Activated T-helper 17 cell treated with anti-CD3 and anti-CD28 coated beads, Interleukin-2, amount 50 U/mL, for 72 hours (primary cell): ENCODE results near the gene EPC1. TPM values are rescaled to one million over a fixed set of nuclear protein-coding genes. Genes with fewer than 3 reads are reported as not detected.

Source experiments
- ATAC-seq: fragments of 150-1000 bp; cut with Tn5 transposase; replicated peaks from 2 replicates; pipeline ENCODE4 v1.10.0; 2021; ENCODE audit warnings: mild to moderate bottlenecking, moderate library complexity
- H3K27ac Mint-ChIP-seq: one replicate; pipeline ENCODE4 v1.8.0; 2022; ENCODE audit warnings: mixed read lengths
- H3K27me3 Mint-ChIP-seq: one replicate; pipeline ENCODE4 v1.8.0; 2022; ENCODE audit warnings: mixed read lengths
- H3K36me3 Mint-ChIP-seq: one replicate; pipeline ENCODE4 v1.8.0; 2022; ENCODE audit warnings: low read depth, mild to moderate bottlenecking, mixed read lengths
- H3K4me1 Mint-ChIP-seq: one replicate; pipeline ENCODE4 v1.8.0; 2022; ENCODE audit warnings: mixed read lengths
- H3K4me3 Mint-ChIP-seq: one replicate; pipeline ENCODE4 v1.8.0; 2022; ENCODE audit warnings: mild to moderate bottlenecking, mixed read lengths
- H3K9me3 Mint-ChIP-seq: one replicate; pipeline ENCODE4 v1.8.0; 2022; ENCODE audit warnings: mixed read lengths
- total RNA-seq, 2 donors: library from RNA; stranded (reverse); gene quantifications; one replicate each; pipeline ENCODE4 v1.2.3, GENCODE V29; 2022

EPC1 gene
- total RNA-seq, 2 donors from 2014 or later = 36.3 to 40.4 TPM

- H3K36me3 Mint-ChIP-seq = peaks cover 89% of the 10 kb centered on the region
- H3K4me3 Mint-ChIP-seq = peak overlapping the region; percentile 77
- H3K9me3 Mint-ChIP-seq = peaks cover 3% of the 10 kb centered on the region
- H3K27ac Mint-ChIP-seq = peak overlapping the region; percentile 95
- H3K4me1 Mint-ChIP-seq = peaks cover 54% of the 10 kb centered on the region
- peak; percentile 93 for ATAC-seq
- H3K27me3 Mint-ChIP-seq = no peaks in the 10 kb centered on the region
Measured at GRCh38 chr10:32332299-32332750, 14.6 kb downstream of the EPC1 start.

- Mint-ChIP-seq H3K4me1 (peaks cover 59% of the 10 kb centered on the region), H3K27me3 (no peaks in the 10 kb centered on the region), H3K27ac (peak overlapping the region; percentile 95), H3K4me3 (peak overlapping the region; percentile 77), H3K9me3 (peaks cover 3% of the 10 kb centered on the region), H3K36me3 (peaks cover 89% of the 10 kb centered on the region)
- ATAC-seq = no peak
Measured at GRCh38 chr10:32331606-32332005, 15.4 kb downstream of the EPC1 start.

- Mint-ChIP-seq H3K4me3 (peak overlapping the region; percentile 77), H3K4me1 (peaks cover 53% of the 10 kb centered on the region), H3K27me3 (no peaks in the 10 kb centered on the region), H3K27ac (peak overlapping the region; percentile 88), H3K36me3 (peaks cover 78% of the 10 kb centered on the region), H3K9me3 (no peaks in the 10 kb centered on the region)
- ATAC-seq = no peak
Measured at GRCh38 chr10:32330214-32330613, 16.7 kb downstream of the EPC1 start.

- no peaks in the 10 kb centered on the region for H3K27me3 Mint-ChIP-seq
- H3K4me3 Mint-ChIP-seq = peak overlapping the region; percentile 77
- no peak for ATAC-seq
- H3K4me1 Mint-ChIP-seq = peaks cover 49% of the 10 kb centered on the region
- no peaks in the 10 kb centered on the region for H3K9me3 Mint-ChIP-seq
- H3K36me3 Mint-ChIP-seq = peaks cover 66% of the 10 kb centered on the region
- H3K27ac Mint-ChIP-seq = peak overlapping the region; percentile 88
Measured at GRCh38 chr10:32329061-32329460, 17.9 kb downstream of the EPC1 start.

DNA sequence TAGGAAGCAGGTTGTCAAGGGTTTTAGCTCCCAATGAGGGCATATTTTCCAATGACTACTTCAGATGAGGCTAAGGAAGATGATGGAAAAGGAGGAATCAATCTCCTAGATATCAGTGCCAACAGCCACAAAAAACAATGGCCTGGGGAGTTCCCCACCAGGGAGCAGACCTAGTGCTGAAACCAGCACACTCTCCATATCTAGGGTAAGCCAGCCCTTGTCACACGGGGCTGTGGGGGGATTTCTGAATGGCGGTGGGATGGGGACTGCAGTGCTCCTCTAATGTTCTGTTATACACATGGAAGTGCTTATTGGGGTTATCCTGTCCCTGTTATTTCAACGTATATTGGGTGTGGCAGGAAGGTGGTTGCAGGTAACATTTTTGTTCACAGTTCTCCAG is 18.5 kb downstream of the EPC1 start:
- ATAC-seq = no peak
- H3K36me3 Mint-ChIP-seq = peaks cover 60% of the 10 kb centered on the region
- H3K4me1 Mint-ChIP-seq = peaks cover 46% of the 10 kb centered on the region
- peak overlapping the region; percentile 88 for H3K27ac Mint-ChIP-seq
- peak overlapping the region; percentile 77 for H3K4me3 Mint-ChIP-seq
- H3K9me3 Mint-ChIP-seq = no peaks in the 10 kb centered on the region
- no peaks in the 10 kb centered on the region for H3K27me3 Mint-ChIP-seq

GRCh38 chr10:32327364-32327691 is 19.6 kb downstream of the EPC1 start:
- Mint-ChIP-seq H3K27ac (peak overlapping the region; percentile 88), H3K9me3 (no peaks in the 10 kb centered on the region), H3K4me3 (peak overlapping the region; percentile 77), H3K4me1 (peaks cover 50% of the 10 kb centered on the region), H3K27me3 (no peaks in the 10 kb centered on the region), H3K36me3 (peaks cover 55% of the 10 kb centered on the region)
- ATAC-seq = no peak

DNA sequence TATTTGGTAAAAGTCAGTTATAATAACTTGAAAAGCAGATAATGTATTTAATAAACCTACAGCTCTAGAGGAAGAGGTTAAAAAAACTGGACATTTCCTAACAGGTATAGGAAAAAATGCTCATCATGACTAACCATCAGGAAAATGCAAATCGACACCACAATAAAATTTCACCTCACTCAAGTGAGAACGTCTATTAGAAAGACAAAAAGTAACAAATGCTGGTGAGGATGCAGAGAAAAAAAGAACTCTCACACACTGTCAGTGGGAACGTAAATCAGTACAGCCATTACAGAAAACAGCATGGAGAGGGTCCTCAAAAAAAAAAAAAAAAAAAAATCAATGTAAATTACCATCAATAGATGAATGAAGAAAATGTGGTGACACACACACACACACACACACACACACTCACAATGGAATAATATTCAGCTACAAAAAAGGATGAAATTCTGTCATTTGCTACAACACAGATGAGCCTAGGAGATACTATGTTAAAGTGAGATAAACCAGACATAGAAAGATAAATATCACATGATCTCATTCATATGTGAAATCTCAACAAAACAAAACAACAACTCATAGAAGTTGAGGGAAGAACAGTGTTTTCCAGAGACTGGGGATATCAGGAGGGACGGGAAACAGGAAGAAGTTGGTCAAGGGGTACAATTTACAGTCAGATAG is 20.1 kb downstream of the EPC1 start:
- Mint-ChIP-seq H3K4me1 (peaks cover 46% of the 10 kb centered on the region), H3K4me3 (peak overlapping the region; percentile 77), H3K9me3 (no peaks in the 10 kb centered on the region), H3K27me3 (no peaks in the 10 kb centered on the region), H3K36me3 (peaks cover 51% of the 10 kb centered on the region), H3K27ac (peak overlapping the region; percentile 88)
- ATAC-seq = no peak

GRCh38 chr10:32326119-32326518 is 20.8 kb downstream of the EPC1 start:
- H3K36me3 Mint-ChIP-seq = peaks cover 56% of the 10 kb centered on the region
- H3K27me3 Mint-ChIP-seq = no peaks in the 10 kb centered on the region
- no peaks in the 10 kb centered on the region for H3K9me3 Mint-ChIP-seq
- H3K4me1 Mint-ChIP-seq = peaks cover 51% of the 10 kb centered on the region
- H3K27ac Mint-ChIP-seq = peak overlapping the region; percentile 88
- ATAC-seq = peak; percentile 25
- peak overlapping the region; percentile 77 for H3K4me3 Mint-ChIP-seq

- Mint-ChIP-seq H3K36me3 (peaks cover 58% of the 10 kb centered on the region), H3K4me1 (peaks cover 53% of the 10 kb centered on the region), H3K27ac (peak overlapping the region; percentile 89), H3K9me3 (no peaks in the 10 kb centered on the region), H3K27me3 (no peaks in the 10 kb centered on the region), H3K4me3 (peak overlapping the region; percentile 65)
- no peak for ATAC-seq
Measured at GRCh38 chr10:32323051-32323450, 23.9 kb downstream of the EPC1 start.

DNA sequence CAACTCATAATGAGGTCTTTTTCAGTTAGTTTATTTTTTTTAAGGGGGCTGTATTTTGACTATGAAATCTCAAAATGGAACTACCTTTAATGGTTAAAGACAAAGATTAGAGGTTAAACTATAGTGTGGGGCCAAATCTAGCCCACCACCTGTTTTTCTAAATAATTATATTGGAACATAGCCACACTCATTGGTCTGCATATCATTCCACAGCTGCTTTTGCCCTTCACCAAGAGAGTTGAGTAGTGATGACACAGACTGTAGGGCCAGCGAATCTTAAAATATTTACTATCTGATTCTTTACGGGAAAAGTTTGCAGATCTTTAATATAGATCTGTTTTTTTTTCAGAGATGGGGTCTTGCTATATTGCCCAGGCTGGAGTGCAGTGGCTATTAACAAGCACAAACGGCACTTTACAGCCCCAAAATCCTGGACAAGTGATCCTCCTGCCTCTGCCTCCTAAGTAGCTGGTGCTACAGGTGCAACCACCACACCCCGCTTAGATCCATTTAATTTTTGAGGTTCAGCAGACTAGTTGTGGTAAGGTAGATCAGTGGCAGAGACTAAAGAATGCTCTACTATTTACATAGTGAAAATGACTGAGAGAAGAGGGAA is 25.8 kb downstream of the EPC1 start:
- peak overlapping the region; percentile 75 for H3K4me3 Mint-ChIP-seq
- no peak for ATAC-seq
- peaks cover 48% of the 10 kb centered on the region for H3K4me1 Mint-ChIP-seq
- H3K9me3 Mint-ChIP-seq = no peaks in the 10 kb centered on the region
- H3K27ac Mint-ChIP-seq = peak overlapping the region; percentile 88
- H3K27me3 Mint-ChIP-seq = no peaks in the 10 kb centered on the region
- H3K36me3 Mint-ChIP-seq = peaks cover 55% of the 10 kb centered on the region

DNA sequence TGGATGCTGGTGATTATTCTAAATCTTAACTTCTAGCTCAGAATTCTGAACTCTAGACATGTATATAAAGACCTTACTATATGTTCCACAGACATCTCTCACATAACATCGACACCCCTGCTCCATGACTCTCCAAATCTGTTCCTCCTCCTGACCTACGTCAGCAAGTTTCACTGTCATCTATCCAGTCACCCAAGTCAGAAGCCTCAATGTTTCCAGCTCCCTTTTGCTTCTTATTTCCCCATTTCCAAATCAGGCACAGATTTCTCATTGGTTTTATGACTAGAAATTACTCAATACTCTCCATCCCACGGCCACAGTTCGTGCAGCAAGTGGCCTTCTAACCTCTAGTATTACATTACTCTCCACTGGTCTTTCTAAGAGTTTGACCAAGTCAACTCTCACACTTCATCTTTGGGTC is 28.5 kb downstream of the EPC1 start:
- peak; percentile 87 for ATAC-seq
- H3K9me3 Mint-ChIP-seq = no peaks in the 10 kb centered on the region
- H3K36me3 Mint-ChIP-seq = peaks cover 60% of the 10 kb centered on the region
- H3K4me3 Mint-ChIP-seq = peak overlapping the region; percentile 75
- H3K4me1 Mint-ChIP-seq = peaks cover 62% of the 10 kb centered on the region
- H3K27me3 Mint-ChIP-seq = no peaks in the 10 kb centered on the region
- H3K27ac Mint-ChIP-seq = peak overlapping the region; percentile 93

DNA sequence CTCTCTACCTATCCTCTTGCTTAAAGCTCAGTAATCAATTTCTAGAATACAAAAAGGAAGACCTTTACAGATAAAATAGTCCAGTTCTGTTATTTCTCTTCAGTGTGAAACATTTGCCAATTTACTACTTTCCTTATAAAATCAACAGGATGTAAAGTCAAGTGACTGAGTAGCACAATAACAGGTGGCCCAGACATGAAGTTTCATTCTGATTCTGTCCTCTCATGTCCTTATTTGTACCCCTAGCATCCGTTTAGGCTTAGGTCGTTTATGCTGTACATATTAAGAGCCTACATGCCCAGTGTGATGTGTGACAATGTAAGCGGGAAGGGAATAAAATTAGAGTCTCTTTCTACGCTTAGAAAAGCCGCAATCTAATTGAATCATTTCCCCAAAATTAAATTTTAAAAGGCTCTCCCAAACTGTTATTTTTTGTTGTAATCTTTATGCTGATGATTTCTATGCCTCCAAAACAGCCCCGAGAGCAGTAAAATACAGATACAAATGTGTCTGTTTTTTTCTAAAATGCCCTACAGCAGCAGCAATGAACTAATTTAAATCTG is 29.1 kb downstream of the EPC1 start:
- peak overlapping the region; percentile 93 for H3K27ac Mint-ChIP-seq
- peaks cover 65% of the 10 kb centered on the region for H3K36me3 Mint-ChIP-seq
- H3K4me1 Mint-ChIP-seq = peaks cover 62% of the 10 kb centered on the region
- H3K27me3 Mint-ChIP-seq = no peaks in the 10 kb centered on the region
- peak; percentile 85 for ATAC-seq
- peak overlapping the region; percentile 75 for H3K4me3 Mint-ChIP-seq
- H3K9me3 Mint-ChIP-seq = no peaks in the 10 kb centered on the region

DNA sequence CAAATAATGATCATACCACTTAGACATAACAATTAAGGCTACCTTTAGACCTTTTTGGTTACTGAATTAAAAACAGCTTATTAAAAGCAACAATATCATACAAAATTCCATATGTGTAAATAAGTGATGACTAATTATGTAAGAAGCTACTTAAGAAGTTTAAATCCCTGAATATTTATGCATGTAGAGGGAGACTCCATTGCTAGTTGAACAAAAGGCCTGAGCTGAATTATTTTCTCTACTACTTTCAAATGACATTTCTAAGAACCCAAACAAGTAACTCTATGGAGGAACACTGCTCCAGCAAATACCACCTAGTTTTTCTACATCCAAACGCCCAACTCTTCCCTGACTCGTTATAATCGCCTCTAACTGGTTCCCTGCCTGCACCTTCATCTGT is 31.5 kb downstream of the EPC1 start:
- no peaks in the 10 kb centered on the region for H3K27me3 Mint-ChIP-seq
- H3K4me3 Mint-ChIP-seq = peak overlapping the region; percentile 75
- H3K27ac Mint-ChIP-seq = peak overlapping the region; percentile 93
- H3K4me1 Mint-ChIP-seq = peaks cover 51% of the 10 kb centered on the region
- peaks cover 62% of the 10 kb centered on the region for H3K36me3 Mint-ChIP-seq
- no peak for ATAC-seq
- H3K9me3 Mint-ChIP-seq = no peaks in the 10 kb centered on the region

DNA sequence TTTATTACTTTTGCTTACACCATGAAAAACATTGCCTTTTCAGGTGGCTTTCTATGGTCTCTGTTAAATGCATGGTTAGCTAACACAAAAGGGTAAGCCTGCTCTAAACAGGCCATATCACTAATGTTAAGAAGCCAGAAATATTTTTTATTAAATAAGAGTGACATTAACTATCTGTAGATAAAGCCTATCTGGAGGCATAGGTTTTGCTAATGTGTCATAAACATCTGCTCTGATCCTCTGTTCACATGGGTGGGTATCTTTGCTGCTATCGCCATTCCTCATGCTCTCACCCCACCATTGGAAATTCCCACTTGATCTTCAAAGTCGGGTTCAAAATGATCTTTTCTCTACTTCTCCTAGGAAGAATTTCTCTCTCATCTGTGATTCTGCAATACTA is 32.4 kb downstream of the EPC1 start:
- peak overlapping the region; percentile 34 for H3K4me3 Mint-ChIP-seq
- H3K27ac Mint-ChIP-seq = peak overlapping the region; percentile 7
- ATAC-seq = no peak
- H3K9me3 Mint-ChIP-seq = no peaks in the 10 kb centered on the region
- H3K4me1 Mint-ChIP-seq = peaks cover 50% of the 10 kb centered on the region
- H3K36me3 Mint-ChIP-seq = peaks cover 57% of the 10 kb centered on the region
- no peaks in the 10 kb centered on the region for H3K27me3 Mint-ChIP-seq

DNA sequence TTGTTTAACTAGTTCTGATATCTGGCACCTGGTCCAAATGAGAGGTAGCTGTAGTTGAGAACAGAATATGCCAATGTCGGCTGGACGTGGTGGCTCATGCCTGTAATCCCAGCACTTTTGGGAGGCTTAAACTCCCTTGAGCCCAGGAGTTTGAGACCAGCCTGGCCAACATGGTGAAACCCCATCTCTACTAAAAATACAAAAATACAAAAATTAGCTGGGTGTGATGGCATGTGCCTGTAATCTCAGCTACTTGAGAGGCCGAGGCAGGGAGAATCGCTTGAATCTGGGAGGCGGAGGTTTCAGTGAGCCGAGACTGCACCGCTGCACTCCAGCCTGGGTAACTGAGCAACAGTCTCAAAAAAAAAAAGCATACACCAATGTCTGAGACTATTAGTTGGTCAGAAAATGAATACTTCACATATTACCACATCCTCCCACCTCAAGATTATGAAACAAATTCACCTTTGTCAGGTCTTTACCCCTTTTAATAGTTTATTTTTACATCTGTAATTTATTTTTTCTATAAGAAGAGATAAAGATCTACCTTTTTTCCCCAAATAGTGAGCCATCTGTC is 38.8 kb downstream of the EPC1 start:
- peaks cover 44% of the 10 kb centered on the region for H3K4me1 Mint-ChIP-seq
- H3K36me3 Mint-ChIP-seq = peaks cover 64% of the 10 kb centered on the region
- no peaks in the 10 kb centered on the region for H3K9me3 Mint-ChIP-seq
- H3K27me3 Mint-ChIP-seq = no peaks in the 10 kb centered on the region
- ATAC-seq = peak; percentile 93
- H3K27ac Mint-ChIP-seq = peak overlapping the region; percentile 84
- H3K4me3 Mint-ChIP-seq = peak overlapping the region; percentile 80
